SH-SY5Y (cell line): ENCODE results near the gene EVA1C.

Source experiments
- GATA2 ChIP-seq: IDR thresholded peaks from 2 replicates; pipeline ENCODE4 v1.6.1; 2011; ENCODE audit warnings: mild to moderate bottlenecking, low read depth, low read length
- GATA3 ChIP-seq: IDR thresholded peaks from 2 replicates; pipeline ENCODE4 v1.6.1; 2011; ENCODE audit warnings: low read depth, mild to moderate bottlenecking, low read length, moderate library complexity

EVA1C gene, protein sequence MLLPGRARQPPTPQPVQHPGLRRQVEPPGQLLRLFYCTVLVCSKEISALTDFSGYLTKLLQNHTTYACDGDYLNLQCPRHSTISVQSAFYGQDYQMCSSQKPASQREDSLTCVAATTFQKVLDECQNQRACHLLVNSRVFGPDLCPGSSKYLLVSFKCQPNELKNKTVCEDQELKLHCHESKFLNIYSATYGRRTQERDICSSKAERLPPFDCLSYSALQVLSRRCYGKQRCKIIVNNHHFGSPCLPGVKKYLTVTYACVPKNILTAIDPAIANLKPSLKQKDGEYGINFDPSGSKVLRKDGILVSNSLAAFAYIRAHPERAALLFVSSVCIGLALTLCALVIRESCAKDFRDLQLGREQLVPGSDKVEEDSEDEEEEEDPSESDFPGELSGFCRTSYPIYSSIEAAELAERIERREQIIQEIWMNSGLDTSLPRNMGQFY

DNA sequence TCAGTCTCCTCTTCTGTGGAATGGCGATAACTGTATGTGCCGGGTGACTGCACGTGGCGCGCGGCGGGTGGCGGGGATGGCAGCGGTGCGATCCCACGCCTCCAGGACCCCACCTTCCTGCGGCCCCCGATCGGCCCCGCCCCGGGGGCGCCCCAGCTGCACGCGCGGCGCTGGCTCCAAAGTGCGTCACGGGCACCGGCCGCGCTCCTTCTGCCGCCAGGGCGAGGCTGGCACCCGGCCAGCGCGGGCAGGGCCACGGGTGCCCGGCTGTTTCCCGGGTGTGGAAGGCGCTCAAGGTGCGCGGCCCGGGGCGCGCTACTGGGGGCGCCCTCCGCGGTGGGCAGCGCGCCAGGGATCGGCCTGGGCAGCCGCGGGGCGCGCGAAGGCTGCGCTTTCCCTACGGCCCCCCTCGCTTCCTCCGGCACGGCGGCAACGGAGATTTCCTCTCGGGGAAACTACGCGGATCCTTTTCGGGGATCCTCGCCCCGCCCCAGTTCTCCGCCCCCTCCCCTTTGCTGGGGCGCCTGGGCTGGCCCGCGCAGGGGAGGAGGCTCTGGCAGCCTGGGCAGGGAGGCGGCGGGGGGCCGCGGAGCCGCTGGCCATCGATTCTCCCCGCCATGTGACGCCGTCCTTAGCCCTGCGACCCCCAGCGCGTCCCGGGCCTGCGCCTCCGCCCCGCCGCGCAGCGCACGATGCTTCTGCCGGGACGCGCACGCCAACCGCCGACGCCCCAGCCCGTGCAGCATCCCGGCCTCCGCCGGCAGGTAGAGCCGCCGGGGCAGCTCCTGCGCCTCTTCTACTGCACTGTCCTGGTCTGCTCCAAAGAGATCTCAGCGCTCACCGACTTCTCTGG, at the start of gene EVA1C:
Gene EVA1C, plus strand, starts transcription at position 545 of the 853 bp plus-strand sequence. Its CDS starts 148 bp downstream, at position 693.
- TF ChIP-seq GATA3 (no peak), GATA2 (no peak)

DNA sequence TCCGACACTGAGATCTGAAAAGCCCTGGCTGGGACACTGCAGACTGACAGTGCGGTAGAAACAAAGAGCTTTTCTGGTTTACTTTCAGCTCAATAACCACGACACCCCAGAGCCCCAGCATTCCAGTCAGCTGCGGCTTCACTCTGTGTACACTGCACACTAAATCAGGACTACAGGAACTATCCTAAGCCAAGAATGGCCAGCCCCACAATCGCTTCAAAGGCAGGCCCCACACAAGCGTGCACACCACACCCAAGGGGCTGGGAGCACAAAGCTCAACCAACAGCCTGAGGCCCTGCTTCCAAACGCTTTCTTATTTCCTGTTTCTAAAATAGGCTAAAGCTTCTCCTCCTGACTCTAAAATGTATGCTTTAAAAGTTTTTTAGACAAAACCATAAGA, 48.1 kb upstream of the EVA1C start:
- TF ChIP-seq GATA3, result no peak
- no peak for TF ChIP-seq GATA2

DNA sequence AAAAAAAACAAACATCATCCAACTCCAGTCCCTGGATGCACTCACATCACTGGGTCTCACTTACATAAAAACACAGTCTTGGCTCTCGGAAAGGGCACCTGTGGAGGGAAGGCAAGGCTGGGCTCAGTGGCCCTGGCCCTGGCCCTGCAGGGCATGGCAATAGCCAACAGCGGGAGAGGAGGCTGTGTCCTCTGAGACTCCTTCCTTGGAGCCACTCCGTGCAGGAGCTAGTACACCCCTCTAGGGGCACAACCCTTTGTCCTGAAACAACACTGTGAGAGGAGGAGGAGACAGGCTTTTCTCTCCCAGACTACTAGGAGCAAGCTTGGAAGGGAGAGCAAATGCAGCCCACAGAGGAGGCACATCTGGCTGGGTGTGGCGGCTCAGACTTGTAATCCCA, 47.7 kb upstream of the EVA1C start:
- TF ChIP-seq GATA2, result no peak
- no peak for TF ChIP-seq GATA3

DNA sequence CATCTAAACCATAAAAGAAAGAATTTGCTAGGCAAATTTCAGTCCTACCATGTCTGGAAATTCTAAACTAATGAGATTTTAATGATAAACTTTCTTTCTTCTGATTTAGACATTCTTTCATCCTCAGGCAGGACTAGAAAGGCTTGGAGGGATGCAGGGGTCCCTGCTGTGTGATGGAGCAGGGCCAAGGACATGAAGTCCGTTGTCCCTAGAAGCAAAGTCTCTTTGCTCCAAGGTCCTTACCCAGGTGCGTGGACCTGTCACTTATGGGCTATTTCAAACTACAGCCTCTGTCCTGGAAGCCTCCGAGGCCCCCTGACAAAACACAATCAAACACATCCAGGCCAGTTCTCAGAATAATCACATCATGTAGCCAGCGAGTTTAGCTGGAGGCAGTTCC, 46.3 kb upstream of the EVA1C start:
- TF ChIP-seq GATA3 (no peak), GATA2 (no peak)

DNA sequence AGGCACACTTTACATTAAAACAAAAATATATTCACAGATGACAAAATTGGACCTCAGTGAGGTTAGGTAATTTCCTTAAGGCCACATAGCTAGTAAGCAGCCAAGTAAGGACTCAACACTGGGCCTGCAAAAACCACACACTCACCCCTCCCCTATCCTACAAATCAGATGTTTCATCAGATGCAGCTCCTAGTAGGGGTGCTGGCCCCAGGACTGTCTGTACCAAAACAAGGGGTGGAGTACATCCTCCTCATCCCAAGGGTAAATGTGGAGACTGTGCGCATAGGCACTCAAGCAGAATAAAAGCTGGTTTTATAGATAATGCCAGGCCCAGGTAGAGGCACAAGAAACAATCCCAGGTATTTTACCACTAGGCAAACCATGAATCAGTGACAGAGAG, 45.3 kb upstream of the EVA1C start:
- TF ChIP-seq GATA3 (no peak), GATA2 (no peak)

DNA sequence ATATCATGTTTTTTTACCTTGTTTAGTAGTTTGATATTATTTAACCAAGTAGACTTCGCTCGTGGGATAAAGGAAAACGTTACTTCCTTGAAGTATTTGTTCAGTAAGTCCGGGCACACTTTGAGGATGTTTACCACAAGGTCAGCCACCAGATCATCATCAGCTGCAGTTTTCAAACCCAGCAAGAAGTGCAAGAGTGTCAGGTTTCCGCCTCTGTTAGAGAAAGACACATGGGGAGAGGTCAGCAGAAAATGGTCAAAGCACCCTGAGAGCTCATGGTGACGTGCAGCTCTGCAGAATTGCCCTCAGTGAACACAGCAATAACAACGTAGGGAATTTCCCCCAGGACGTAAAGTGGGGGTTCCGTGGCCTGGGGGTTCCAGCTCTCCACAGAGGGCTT, 44.1 kb upstream of the EVA1C start:
- TF ChIP-seq GATA2, result no peak
- no peak for TF ChIP-seq GATA3

DNA sequence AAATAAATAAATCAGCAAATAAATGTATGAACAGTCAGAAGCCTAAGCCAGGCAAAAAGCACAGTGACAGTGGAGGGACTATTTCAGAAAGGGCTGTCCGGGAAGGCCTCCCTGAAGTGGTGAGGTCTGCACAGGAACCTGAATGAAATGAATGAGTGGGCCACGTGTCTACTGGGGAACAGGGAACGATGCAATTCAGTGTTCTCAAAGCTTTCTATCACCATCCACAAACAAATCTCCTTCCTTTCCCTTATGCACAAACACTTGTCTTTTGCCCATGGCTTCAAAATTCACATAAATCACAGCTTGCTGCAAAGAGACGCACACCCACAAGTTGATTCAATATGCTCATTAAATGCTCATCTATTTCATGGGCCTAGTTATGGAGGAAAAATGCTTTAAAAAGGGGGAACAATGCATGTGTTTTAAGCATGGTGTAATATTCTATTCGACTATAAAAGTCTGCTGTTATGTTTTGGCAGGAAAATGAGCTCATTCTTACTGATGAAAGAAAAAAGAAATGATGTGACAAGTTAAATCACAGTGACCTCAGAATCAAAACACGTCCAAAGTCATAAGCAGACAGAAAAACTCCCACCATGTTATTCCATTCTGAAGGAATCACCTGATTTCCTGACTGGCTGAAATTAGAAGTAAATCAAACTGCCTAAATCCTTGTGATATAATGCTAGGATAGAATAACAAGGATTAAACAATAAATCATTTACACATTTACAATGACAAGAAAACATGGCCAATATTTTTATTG, 41.3 kb upstream of the EVA1C start:
- no peak for TF ChIP-seq GATA2

DNA sequence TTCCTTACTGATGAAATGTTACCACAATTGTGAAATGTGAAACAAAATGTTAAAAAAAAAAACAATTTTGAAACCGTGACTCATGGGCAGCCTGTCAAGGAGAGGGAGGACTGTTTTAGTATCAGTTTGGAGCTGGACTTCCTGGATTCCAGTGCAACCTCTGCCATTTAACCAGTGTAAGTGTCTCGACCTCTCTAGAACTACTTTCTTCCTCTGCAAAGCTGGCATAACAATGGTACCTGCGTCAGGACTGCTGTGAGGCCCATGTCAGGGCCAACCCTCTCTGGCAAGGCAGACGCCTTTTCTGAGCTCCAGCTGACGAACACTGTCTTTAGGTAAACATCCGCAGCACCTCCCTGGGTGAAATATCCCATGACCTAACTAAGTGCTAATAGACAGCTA, 40.6 kb upstream of the EVA1C start:
- no peak for TF ChIP-seq GATA2
- no peak for TF ChIP-seq GATA3

DNA sequence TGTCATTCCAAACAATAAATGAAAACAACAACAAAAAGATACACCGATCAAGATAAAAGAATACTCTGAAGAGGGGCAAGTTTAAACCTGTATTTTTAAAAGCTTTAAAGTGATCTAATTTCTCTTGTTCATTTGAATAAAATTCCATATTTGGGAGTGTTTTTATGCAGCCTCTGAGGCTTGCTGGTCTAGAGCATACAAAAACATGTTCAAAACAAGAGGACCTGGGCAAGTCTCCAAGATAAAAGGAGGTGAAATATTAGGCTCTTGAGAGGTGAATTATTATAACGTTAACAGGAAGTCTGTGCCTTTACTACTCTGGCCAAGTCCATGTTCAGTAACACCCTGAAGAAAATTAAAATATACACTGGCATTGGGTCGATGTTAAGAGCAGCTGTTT, 39.8 kb upstream of the EVA1C start:
- TF ChIP-seq GATA2 (no peak), GATA3 (no peak)

DNA sequence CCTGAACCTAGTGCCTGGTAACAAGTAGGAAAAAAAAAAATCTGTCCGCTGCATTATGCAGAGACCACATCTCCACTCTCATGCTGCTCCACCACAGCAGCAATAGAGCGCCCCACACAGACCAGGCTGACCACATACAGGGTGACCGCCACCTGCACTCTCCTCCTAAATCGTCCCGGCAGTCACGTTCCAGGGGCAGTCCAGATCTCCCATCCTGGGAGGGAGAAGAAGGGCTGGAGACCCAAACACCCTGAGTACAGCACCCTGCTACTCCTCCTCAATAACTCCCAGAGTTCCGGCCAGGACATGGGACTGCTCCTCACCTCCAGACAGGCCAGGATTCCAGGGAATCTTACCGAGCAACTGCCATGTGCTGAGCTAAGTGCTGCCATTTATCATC, 35.0 kb upstream of the EVA1C start:
- no peak for TF ChIP-seq GATA2
- no peak for TF ChIP-seq GATA3

DNA sequence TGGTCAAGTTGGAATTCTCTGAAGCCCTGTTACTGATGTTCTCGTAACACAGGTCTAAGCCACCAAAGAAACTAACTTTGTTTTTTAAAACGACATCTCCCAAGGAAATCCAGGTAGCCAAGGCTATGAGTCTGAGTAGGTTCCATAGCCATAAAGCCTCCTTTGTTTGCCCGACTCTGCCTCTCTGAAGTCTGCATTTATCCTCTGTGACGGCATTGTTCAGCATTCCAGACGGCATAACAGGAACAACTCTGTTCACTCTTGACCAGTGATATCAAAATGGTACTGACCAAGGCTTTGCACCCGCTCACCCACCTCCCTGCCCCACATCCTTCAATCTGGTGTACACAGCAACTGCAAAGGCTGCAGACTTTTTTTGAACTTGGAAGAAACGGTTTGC, 34.5 kb upstream of the EVA1C start:
- TF ChIP-seq GATA3 (no peak), GATA2 (no peak)

DNA sequence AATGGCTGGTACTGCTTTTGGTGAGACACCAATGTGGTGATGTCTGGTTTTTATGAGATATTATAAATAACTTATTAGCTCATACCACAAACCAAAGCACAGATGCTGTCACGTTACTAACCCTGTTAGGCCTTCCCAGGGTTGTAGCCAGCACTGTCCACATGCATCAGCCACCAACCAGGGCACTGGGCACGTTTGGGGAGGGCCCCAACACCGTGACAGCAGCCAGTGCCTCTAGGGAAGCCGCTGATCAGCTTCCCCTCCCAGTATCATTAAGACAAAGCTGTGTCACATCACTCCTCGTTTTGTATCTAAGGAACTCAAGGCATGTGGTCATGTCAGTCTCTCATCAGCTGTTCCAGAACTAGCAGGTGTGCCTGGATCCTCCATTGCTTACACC, 33.5 kb upstream of the EVA1C start:
- TF ChIP-seq GATA3 (no peak), GATA2 (no peak)

DNA sequence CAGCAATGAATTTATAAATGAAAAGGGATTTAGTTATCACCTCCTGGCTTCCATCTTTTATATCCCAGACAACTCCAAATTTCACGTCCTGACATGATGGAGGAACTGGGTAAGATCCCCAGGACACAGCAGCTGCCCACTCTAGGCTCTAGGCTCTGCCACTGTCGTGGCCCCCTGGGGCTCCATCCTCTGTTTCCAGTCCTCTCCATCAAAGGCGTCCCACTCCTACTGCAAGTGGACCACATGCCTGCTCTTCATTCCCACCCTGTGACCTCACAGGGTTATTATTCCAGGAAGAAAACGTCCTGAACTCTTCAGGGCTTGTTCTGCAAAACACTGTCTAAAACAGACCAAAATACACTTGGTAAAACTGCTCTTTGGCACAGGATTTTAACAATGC, 31.6 kb upstream of the EVA1C start:
- TF ChIP-seq GATA3, result no peak
- TF ChIP-seq GATA2, result no peak

DNA sequence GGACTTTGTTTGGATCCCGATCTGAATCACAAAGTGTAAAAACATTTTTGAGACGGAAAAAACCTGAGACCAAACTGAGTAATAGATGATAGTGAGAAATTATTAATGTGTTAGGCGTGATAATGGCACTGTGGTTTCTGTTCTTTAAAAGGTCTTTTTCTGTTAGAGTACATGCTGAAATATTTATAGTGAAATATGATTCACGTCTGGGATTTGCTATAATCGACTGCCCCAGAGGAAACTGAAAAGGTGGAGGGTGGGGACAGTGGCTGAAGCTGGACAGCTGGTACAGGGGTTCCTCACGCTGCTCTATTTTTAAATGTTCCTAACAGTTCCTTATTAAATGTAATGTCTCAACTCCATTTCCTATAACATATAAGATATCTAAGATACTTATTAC, 30.9 kb upstream of the EVA1C start:
- TF ChIP-seq GATA2, result no peak
- TF ChIP-seq GATA3, result no peak

DNA sequence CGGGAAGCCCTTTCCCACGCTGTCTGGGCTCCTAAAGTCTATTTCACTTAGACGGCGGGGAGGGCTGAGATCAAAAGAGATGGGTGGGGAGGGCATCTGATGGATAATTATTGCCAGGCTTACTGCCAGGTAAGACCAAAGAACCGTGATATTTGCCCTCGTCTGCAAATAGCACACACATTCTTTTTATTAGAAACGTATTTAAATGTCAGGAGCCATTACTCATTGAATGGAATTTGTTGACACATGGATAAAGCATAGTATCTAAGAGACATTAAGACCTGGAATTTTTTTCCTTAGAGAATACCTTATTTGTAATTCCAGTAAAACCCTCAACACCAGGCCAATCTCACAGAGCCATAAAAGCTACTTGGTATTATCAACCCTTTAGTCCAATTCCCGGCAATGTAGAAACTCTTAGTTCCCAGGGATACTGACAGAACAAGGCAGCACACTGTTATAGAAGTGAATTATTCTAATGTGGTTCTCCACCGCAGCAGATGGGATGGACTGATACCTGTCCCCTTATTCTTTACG, 30.3 kb upstream of the EVA1C start:
- TF ChIP-seq GATA2 (no peak), GATA3 (no peak)
